Mucosa of gallbladder (tissue), 1 donor: ENCODE measurements around the gene ZC3H18. TPM values are rescaled to one million over a fixed set of nuclear protein-coding genes. Genes with fewer than 3 reads are reported as not detected.

ENCODE experiments used
- DNase-seq: peaks from one replicate; pipeline ENCODE4 v3.0.0-alpha.2; 2020; ENCODE audit warnings: low spot score
- total RNA-seq: library from RNA; stranded (reverse); gene quantifications from one replicate; pipeline ENCODE4 v1.2.1, GENCODE V29; 2021
- donor health status: DM: no; HTN: no; CAD: no.

Gene ZC3H18
- total RNA-seq, 1 donor from 2014 or later = 43.4 TPM

DNA sequence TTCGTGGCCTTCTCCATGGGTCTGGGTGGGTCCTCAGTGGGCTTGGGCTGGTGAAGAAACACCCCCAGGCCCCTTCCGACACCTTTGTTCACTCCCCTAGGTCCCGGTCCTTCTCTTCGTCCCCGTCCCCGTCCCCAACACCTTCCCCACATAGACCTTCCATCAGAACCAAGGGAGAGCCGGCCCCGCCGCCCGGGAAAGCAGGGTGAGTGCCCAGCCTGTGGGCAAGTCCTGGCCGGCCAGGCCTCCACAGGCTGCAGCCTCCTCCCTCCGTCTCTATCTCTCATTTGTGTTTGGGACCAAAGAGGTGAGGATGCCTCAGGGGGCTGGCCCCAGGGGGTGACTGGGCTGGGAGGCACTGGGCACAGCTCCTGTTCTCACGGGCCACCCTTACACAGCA, 53.7 kb downstream of the ZC3H18 start:
- no peak for DNase-seq

DNA sequence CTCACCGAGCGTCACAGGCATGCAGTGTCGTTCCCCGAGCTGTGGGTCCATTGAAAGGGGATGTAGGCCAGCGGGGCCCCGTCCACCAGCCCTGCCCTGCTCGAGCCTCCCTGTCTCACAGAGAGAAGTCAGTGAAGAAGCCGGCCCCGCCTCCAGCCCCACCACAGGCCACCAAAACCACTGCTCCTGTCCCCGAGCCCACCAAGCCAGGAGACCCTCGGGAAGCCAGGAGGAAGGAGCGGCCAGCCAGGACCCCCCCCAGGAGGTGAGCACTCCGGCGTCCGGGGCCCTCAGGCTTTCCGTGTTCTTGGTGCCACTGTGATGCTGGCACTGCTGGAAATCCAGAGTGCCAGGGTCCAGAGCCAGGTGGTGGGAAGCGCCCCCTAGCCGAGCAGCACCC, 54.3 kb downstream of the ZC3H18 start:
- no peak for DNase-seq

DNA sequence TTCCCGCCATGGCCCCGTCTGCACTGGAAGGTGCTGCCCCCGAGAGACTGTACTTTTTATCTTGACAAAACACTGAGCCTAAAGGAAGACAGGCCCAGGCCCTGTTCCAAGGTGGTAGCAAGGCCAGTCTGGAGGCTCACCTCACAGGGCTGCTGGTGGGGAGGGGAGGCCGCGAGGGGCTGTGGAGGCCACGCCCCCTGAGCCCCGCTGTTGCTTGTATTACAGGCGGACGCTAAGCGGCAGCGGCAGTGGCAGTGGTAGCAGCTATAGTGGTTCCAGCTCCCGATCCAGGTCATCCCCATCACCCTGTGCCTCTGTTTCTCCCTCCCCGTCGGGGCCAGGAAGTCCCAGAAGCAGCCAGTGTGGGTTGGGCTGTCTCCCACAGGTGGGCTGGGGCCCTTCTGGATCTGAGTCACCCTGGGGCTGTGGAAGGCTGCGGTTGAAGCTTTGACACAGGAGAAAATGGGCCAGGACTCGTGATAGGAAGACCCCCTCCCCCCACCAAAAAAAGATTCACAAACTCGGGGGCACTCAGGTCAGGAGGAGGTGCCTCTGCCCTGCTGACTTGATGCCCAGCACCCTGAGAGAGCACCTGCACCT, 54.9 kb downstream of the ZC3H18 start:
- no peak for DNase-seq

DNA sequence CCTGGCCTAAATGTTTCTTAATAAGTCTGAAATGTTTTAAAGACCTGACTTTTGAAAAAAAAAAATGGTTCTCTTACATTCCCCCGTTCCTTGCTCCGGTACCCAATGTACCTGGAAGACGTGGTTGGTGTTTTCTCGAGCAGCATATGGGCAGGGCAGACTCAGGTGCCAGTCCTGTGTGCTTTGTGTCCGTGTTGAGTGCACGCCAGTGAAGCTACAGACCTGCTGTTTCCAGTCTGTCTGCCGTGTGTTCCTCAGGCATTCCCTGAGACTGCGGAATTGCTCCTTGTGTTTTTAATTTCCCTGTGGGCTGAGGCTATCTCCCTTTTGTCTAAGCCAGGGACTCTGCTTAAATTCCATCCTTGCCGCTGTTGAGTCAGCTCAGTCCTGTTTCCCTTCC, 56.4 kb downstream of the ZC3H18 start:
- DNase-seq = no peak

DNA sequence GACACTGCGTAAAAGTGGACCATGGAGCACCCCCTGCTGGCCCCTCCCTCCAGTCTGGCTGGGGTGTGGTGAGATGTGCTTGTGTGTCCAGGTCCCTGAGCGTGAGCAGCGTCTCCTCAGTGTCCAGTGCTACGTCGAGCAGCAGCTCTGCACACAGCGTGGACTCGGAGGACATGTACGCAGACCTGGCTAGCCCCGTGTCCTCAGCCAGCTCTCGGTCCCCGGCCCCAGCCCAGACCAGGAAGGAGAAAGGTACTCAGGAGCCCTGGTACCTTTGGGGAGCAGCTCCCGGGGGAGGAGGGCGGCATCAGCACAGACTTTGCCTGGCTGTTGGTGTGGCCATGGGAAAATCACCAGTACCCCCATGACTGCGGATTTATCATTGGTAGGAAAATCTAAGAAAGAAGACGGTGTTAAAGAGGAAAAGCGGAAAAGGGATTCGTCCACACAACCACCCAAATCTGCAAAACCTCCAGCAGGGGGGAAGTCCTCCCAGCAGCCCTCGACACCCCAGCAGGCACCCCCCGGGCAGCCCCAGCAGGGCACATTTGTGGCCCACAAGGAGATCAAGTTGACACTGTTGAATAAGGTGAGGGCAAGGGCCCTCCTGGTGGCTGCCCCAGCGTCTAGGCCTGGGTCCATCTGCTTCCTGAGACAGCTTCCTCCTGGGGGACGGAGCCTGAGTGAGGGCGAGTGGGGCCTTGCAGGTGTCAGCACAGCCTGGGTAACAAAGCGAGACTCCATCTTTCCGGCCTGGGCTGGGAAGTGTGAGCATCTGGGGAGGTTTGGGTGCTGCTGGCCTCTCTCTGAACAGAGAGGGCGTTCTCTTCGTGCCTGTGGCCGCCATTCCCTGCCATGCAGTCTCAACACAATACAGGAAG, 57.6 kb downstream of the ZC3H18 start:
- DNase-seq = no peak

DNA sequence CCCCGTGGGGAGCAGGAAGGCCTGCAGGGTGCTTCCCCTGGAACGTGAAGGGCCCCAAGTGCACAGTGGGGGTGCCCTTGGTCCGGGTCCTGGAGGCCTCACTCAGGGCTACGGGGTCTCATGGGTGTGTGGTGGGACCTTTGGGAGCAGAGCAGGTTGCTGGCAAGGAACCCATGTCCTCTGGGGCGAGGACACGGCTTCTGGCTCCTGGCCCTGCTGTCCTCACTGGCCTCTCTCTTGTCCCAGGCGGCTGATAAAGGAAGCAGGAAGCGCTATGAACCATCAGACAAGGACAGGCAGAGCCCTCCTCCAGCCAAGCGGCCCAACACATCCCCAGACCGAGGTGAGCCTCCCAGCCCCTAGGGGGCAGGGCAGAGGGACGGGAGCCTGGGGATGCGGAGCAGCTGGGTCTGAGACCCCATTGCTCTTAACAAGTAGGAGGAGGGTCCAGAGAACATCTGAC, 58.3 kb downstream of the ZC3H18 start:
- no peak for DNase-seq

DNA sequence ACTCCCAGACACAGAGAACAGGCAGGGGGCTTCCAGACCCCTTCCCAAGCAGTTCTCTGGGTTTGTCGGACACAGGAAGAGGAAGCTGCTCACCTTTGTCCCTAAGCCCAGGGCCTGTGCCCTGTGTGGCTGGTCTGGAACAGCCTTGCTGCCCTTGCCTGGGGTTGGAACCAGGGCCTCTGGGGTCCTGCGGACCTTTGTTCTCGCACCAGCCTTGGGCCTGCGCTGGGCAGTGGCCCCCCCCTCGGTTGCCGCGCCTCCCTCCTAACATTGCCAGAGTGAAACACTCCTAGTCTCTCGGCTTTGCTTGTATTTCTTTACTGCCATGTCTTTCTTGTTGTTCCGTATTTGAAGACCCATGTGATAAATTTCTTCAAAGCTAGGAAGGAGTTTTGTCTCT, 59.6 kb downstream of the ZC3H18 start:
- DNase-seq = no peak

DNA sequence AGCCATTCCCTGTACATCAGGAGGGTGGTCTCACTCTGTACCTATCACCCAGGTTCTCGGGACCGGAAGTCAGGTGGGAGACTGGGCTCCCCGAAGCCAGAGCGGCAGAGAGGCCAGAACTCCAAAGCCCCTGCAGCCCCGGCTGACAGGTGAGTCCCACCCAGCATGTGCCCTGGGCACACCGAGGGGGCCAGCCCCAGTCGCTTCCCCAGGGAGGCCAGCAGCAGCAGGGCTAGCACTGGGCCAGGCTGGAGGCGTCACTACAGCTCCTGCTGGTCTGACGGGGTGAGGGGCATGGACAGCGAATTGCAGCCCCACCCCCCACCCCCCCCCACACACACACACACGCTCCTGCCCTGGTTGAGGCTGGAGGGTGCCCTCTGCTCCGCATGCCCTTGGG, 60.2 kb downstream of the ZC3H18 start:
- DNase-seq = no peak

DNA sequence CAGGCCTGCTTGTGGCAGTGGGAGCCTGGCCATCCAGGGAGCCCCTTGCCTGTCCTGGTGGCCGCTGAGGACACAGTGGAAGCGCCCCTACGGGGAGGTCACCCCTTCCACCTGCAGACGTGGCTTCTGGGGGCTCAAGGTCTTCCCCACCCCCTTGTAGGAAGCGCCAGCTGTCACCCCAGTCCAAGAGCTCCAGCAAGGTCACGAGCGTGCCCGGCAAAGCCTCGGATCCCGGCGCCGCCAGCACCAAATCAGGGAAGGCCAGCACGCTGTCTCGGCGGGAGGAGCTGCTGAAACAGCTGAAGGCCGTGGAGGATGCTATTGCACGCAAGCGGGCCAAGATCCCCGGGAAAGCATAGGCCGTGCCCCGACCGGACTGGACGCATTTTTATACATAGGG, 60.7 kb downstream of the ZC3H18 start:
- no peak for DNase-seq

DNA sequence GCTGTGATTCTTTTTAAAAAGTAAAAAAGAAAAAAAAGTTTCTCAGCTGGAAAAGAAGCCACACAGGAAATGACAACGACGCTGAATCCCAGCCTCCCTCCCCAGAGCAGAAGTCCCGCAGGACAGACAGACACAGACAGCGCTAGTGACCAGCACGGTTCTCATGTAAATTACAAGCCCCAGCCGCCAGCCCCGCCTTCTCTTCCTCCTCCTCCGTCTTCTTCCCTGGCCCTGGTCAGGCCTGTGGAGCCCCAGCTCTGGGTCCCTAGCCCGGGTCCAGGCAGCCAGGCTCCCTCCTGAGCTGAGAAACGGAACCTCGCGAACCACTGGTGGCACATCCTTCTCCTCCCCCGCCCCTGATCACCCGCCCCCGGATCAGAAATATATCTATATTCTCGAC, 61.2 kb downstream of the ZC3H18 start:
- no peak for DNase-seq

DNA sequence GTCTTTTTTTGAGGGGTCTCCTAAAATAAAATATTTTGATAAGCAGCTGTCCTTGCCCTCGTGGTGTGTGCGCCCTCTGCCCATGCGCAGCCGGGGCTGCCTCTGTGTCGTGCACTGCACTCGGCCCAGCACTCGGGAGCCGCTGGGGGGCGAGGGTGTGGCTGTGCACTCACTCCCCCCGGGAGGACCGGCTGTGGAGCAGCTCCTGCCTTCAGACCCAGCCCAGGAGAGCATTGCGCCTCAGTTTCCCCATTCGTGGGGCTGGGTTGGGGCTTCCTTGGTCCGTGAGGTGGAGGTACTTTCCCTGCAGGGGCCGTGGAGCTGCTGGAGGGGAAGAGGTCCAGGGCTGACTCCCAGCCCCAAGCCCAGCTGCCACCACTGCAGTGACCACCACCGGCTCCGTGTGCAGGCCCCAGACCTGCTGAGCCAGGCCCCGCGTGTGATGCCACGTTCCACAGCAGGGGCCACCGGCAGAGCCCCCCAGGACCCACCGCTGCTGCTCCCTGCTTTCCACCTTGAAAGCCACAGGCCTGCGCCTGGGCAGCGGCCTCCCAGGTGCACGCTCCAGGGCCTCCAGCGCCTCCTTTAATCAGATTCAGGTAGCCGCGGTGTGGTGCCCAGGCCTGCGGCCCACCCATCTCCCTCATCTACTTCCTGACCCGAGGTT, 61.9 kb downstream of the ZC3H18 start:
- no peak for DNase-seq

DNA sequence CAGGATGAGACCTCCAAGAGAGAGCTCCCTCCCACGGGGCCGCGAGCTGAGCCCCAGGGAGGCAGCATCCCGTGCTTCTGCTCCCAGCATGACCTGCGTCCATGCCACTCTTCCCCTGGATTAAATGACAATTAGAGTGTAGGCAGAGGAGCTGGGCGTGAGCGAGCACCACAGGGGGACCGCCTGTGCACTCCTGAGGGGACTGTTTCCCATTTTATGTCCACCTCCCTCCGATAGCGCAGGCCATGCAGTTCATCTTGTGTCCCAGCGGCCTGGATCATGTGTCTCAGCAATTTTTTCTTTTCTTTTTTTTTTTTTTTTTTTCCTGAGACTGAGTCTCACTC, 62.4 kb downstream of the ZC3H18 start:
- DNase-seq = no peak

DNA sequence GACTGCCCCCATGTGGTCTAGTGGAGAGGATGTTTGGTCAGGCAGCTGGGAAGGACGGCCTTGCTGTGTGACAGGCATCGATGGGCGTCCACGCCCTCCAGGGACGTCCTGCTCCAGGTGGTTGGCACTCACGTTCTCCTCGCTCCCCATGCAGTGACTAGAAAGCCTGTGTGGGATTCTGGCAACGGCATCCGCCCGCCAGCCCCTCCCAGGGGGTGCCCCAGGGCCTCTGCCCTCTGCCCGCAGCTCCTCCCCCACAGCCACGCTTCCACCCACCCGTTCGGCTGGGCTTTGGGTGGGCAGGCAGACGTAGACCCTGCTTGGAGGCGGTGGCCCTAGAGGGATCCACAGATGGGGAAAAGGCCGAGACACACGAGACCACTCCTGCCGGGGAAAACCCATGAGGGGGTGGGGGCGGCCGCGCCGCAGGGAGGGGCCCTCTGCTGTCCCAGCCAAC, 63.5 kb downstream of the ZC3H18 start:
- no peak for DNase-seq

DNA sequence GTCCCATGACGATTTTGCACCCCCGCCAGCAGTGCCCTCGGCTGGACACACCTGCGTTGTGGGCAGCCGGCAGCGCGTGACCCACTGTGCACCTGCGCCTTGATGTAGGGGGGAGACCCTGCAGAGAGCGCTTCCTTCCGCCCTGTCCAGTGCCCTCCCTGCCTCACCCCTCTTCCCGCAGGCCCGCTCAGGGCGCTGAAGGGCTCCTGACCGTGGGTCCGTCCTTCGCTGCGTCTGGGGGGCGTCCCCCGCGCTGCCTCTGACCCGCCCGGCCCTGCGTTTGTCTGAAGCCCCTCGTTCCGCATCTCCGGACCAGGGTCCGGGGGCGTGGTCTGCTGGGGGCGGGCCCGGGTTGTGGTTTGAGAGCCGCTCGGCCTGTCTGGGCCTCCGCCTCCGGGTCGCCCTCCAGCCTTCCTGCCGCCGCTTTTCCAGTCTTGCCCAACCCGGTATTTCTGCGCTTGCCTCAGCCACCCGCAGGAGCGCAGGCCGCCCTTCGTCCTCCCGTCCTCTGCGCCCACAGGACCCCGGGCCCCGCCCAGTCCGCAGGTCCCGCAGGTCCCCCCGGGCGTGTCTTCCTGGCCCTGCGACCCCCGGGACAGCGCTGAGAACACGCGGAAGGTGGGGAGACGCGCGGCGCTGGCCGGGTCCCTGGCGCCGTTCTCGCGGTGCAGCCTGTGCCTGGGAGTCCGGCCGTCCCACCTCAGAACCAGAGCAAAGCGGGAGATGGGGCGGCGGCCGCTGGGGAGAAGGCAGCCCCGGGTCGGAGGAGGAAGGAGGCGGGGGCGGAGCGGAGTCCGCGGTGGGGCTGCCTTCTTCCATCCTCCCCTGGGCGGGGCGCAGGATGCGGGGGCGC, 64.2 kb downstream of the ZC3H18 start:
- no peak for DNase-seq

DNA sequence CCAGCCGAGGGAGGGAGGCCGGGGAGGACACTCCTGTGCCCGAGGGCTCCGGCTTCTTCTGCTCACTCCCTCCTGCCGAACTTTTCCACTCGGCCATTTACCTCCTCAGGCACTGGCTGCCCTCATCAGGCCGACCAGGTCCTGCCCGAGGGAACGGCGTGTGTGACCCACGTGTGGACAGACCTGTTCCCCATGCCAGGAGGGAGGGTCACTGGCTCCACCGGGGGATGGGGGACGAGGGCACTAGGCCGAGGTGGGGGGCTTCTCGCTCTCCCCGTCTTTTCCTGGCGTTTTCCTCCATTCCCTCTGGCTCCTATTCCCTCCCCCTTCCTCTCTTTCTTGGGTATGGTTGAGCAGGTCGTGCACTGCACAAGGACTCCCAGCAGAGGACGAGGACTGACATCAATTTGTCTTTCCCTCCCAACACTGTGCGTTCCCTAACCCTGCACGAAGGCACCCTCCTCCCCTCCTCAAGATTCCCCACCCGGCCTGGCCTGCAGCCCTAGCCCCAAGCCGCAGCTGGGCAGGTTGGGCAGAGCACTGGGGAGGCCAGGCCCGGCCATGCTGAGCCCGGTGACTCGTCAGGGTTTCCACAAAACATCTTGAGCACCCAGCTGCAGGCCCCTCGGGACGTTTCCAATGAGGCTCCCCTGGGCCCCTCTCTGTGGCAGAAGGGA, 64.9 kb downstream of the ZC3H18 start:
- DNase-seq = no peak

DNA sequence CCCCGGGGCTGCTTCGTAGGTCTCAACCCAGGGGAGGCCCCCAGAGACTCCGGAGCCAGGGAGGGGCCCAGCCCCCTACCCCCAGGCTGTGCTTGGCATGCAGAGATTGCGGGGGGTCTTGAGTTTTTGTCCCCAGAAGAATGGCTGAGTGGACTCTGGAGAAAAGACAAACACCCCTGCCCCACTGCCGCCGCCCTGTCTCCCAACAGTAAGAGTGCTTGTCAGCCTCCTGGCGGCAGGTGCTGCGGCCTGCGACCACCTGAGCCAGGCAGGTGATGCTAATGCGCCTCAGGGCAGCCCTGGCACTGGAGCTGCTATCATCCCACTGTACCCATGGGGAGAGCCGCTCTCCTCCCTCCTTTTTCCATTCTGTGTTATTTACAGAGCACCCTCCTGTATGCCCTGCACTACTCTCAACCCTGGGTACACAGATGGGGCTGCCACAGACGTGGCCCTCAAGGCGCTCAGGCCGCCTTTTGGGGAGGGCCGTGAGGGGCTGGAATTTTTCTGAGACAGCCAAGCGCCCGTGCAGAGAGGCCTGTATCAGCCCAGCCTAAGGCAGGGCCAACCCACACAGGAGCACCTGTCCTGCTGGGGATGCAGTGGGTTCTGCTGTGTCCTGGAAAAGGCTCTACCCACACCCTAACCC, 65.6 kb downstream of the ZC3H18 start:
- no peak for DNase-seq

DNA sequence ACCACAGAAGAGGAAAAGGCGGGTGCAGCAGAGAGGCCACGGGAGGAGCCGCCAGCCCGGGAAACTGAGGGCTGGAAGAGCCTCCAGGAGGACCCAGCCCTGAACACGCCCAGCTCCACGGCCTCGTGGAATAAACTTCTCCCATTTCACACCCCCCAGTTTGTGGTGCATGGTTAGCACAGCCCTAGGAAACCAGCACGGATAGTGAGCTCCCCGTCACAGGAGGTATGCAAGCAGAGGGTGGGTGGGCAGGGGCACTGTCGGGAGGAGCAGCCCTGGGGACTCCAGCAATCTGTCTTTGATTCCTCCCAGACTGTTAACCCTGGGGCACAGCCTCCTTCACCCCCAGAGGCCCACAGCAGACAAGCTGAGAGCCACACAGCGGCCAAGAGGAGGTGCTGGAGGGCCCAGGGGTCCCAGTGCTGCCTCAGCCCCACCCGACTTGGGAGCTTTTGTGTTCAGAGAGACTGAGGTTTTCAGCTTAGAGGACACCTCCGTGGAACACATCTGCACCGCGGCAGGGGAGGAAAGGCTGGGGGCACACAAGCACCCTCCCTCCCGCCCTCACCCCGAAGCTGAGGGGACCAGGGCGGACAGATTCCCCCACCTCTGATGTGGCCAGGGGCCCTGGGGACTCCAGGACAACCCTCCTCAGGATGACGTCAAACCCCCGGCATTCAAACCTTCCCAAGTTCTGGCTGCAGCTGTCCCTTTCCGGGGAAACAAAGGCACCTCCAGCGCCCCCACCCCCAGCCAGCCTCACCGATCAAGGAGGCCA, 66.5 kb downstream of the ZC3H18 start:
- no peak for DNase-seq

DNA sequence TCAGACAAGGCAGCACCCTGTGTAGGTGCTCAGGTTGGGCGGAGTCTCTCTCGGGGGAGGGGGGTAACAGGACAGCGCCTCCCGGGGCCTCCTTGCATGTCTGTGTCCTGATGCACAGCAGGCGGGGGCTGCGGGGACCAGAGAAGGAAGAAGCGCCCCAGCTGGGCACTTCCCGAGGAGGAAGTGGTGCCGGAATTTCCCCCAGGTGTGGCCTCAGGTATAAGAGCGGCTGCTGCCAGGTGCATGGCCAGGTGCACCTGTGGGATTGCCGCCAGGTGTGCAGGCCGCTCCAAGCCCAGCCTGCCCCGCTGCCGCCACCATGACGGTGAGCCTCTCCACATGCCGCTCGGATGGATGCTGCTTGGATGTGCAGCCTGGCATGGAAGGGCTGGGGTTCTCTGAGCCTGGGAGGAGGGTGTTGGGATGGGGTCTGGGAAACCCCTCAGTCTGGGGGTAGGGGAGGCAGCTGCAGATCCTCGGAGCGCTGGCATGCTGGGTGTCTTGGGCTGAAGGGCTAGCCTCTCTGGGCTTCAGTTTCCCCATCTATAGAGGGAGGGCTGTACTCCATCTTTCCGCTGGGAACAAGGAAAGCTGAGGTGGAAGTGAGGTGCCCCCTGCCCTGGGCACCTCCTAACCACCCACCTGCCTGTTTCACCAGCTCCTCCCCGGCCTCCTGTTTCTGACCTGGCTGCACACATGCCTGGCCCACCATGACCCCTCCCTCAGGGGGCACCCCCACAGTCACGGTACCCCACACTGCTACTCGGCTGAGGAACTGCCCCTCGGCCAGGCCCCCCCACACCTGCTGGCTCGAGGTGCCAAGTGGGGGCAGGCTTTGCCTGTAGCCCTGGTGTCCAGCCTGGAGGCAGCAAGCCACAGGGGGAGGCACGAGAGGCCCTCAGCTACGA, 68.4 kb downstream of the ZC3H18 start, which contains the start of gene IL17C:
Gene IL17C, plus strand, starts transcription at position 250 of the 908 bp plus-strand sequence. Its CDS starts 70 bp downstream, at position 320.
- no peak for DNase-seq
